ENCODE results near the gene DUS1L.
A peak's percentile ranks its signal among the peaks of the same experiment; 100 is the strongest.

The DUS1L gene

DNA sequence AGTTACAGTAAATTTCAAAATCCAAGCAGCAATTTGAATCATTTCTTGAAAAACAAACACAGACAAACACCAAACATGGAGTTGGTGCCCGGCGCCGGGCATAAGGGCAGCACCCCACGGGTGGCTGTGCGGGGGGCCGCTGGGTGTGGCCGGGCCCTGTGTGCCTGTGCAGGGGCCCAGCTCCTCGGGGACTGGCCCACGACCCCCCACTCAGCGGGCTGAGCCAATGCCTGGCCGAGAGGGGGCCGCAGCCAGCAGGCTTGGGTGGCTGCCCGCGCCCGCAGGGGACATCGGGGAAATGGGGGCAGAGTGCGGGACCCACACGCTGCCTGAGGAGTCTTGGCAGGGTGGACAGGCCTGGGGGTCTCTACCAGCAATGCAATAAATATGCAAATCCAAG lies 12.8 kb upstream of the DUS1L start:
- peaks cover 53% of the 10 kb centered on the region for H3K36me3 ChIP-seq (ENCODE audit: low read depth)
- DNase-seq (ENCODE audit: low spot score) (no peak), ATAC-seq (ENCODE audit: low read depth) (no peak)
- H3K27ac ChIP-seq (ENCODE audit: poor library complexity, severe bottlenecking), result no peak overlapping the region
- H3K9me3 ChIP-seq (ENCODE audit: severe bottlenecking), result no peaks in the 10 kb centered on the region
- TF ChIP-seq, protein P1, sequence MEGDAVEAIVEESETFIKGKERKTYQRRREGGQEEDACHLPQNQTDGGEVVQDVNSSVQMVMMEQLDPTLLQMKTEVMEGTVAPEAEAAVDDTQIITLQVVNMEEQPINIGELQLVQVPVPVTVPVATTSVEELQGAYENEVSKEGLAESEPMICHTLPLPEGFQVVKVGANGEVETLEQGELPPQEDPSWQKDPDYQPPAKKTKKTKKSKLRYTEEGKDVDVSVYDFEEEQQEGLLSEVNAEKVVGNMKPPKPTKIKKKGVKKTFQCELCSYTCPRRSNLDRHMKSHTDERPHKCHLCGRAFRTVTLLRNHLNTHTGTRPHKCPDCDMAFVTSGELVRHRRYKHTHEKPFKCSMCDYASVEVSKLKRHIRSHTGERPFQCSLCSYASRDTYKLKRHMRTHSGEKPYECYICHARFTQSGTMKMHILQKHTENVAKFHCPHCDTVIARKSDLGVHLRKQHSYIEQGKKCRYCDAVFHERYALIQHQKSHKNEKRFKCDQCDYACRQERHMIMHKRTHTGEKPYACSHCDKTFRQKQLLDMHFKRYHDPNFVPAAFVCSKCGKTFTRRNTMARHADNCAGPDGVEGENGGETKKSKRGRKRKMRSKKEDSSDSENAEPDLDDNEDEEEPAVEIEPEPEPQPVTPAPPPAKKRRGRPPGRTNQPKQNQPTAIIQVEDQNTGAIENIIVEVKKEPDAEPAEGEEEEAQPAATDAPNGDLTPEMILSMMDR (IDR thresholded peaks at IDR 0.05; ENCODE audit: poor library complexity, severe bottlenecking), result no peak
- no peaks in the 10 kb centered on the region for H3K27me3 ChIP-seq (ENCODE audit: insufficient read depth, poor library complexity, severe bottlenecking)
- peaks cover 4% of the 10 kb centered on the region for H3K4me1 ChIP-seq (ENCODE audit: insufficient read depth, poor library complexity, severe bottlenecking)
- H3K4me3 ChIP-seq (ENCODE audit: severe bottlenecking), result no peak overlapping the region

DNA sequence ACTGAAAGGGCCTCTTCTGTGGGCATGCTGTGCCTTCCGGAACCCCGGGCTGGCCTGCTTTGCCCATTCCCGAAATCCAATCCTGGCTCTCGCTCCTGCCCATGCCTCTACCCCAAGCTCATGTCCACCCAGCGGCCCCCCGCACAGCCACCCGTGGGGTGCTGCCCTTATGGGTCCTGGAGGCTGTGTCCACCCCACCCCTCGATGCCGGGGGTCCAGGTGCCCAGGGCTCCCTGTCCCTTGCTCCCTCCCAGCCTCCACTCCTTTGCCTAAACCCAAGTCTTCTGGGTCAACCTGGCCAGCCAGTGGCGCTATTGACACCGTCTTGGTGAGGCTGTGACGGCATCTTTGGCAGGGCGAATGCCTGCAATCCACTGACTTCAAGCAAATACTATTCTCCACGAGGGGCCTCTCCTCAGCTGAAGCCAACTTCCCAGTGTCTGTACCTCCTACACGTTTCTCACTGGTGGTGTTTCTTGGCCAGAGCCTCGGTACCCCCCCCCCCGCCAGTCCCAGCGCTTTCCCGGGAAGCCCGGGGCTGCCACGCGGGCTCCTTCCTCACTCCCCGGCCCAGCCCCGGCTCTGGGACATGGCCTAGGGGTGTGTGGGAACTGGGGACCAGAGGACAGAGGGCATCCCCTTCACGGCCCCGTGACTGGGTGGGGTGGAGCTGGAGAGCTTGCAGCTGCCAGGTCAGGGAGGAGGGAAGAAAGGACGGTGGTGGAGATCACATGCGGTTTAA lies 12.2 kb upstream of the DUS1L start:
- H3K27ac ChIP-seq (ENCODE audit: poor library complexity, severe bottlenecking), result no peak overlapping the region
- TF ChIP-seq, protein P1 (IDR thresholded peaks at IDR 0.05; ENCODE audit: poor library complexity, severe bottlenecking), result no peak

DNA sequence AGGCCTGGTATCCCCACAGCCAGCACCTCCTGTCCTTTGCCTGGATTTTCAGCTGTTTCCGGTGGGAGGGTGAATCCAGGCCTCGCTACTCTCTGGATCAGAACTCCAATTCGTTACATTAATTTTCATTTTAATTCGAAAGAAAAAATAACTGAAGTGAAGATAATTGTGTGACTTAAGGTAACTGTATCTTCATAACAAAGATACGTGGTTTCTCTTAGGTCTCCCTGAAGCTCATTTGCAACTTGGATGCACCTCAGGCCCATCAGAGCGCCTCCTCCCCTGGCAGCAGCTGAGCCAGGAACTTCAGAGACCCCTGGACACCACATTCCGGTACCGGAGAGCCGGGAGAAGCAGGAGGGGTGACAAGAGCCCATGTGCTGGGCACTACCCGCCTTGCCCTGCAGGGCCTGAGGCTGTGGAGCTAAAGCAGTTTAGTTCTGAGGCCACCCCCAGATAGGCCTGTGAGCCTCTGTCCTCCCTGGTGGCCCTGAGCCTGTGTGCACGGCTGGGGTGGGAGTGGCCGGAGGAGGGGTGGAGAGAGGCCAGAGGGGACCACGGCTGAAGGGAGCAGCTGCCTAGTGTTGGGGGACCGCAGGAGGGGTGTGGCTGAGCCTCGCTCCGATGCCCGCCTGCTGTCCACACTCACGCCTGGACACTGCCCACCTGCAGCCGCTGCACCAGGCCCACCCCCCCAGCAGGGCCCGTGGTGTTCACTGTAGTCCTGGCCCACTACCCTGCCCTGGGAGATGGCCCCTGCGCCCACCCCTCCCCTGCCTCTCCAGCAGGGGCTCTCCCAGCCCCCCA lies 11.4 kb upstream of the DUS1L start:
- no peaks in the 10 kb centered on the region for H3K9me3 ChIP-seq (ENCODE audit: severe bottlenecking)
- TF ChIP-seq, protein P1 (IDR thresholded peaks at IDR 0.05; ENCODE audit: poor library complexity, severe bottlenecking), result no peak
- H3K4me3 ChIP-seq (ENCODE audit: severe bottlenecking), result no peak overlapping the region
- no peaks in the 10 kb centered on the region for H3K27me3 ChIP-seq (ENCODE audit: insufficient read depth, poor library complexity, severe bottlenecking)
- ATAC-seq (ENCODE audit: low read depth) (peak; percentile 23), DNase-seq (ENCODE audit: low spot score) (no peak)
- H3K4me1 ChIP-seq (ENCODE audit: insufficient read depth, poor library complexity, severe bottlenecking), result peaks cover 4% of the 10 kb centered on the region
- peaks cover 39% of the 10 kb centered on the region for H3K36me3 ChIP-seq (ENCODE audit: low read depth)
- no peak overlapping the region for H3K27ac ChIP-seq (ENCODE audit: poor library complexity, severe bottlenecking)

More for the DNA sequence above, 12.2 kb upstream of the DUS1L start:
- peak; percentile 0; the same call in 2 of the 3 replicates for ATAC-seq (ENCODE audit: low read depth)
- Histone ChIP-seq H3K36me3 (ENCODE audit: low read depth) (peaks cover 47% of the 10 kb centered on the region), H3K4me1 (ENCODE audit: insufficient read depth, poor library complexity, severe bottlenecking) (peaks cover 4% of the 10 kb centered on the region), H3K9me3 (ENCODE audit: severe bottlenecking) (no peaks in the 10 kb centered on the region), H3K4me3 (ENCODE audit: severe bottlenecking) (no peak overlapping the region), H3K27me3 (ENCODE audit: insufficient read depth, poor library complexity, severe bottlenecking) (no peaks in the 10 kb centered on the region)
- no peak for DNase-seq (ENCODE audit: low spot score)

DNA sequence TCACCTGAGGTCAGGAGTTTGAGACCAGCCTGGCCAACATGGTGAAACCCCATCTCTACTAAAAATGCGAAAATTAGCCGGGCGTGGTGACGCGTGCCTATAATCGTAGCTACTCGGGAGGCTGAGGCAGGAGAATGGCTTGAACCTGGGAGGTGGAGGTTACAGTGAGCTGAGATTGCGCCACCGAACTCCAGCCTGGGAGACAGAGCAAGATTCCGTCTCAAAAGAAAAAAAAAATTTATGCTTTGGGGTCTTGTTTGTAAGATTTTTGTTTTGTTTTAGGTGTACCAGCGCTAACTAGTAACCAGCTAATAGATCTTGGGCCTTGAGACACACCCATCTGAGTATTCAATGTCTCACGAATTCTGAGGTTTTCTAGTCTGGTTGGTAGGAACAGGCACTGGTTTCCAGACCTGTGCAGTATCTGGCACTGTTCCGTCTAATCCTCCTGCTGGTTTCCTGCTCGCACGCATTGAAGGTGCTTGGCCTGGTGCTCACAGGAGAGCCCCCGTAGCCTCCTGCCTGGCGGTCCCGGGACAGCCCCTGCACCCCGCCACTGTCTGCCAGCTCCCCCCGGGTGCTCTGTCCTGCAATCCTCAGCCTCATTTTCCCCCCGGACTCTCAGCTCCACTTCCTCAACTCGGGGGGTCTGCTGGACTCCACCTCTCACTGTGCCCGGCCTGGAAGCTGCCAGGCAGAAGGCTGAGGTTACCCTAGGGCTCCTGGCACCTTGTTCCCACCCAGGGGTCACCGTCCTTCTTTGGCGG lies 10.6 kb upstream of the DUS1L start:
- no peaks in the 10 kb centered on the region for H3K9me3 ChIP-seq (ENCODE audit: severe bottlenecking)
- ATAC-seq (ENCODE audit: low read depth), result peak; percentile 33
- TF ChIP-seq, protein P1 (IDR thresholded peaks at IDR 0.05; ENCODE audit: poor library complexity, severe bottlenecking), result no peak

More for the DNA sequence above, 10.6 kb upstream of the DUS1L start:
- Histone ChIP-seq H3K4me1 (ENCODE audit: insufficient read depth, poor library complexity, severe bottlenecking) (peaks cover 4% of the 10 kb centered on the region), H3K36me3 (ENCODE audit: low read depth) (peaks cover 32% of the 10 kb centered on the region), H3K4me3 (ENCODE audit: severe bottlenecking) (no peak overlapping the region), H3K27ac (ENCODE audit: poor library complexity, severe bottlenecking) (no peak overlapping the region), H3K27me3 (ENCODE audit: insufficient read depth, poor library complexity, severe bottlenecking) (no peaks in the 10 kb centered on the region)
- DNase-seq (ENCODE audit: low spot score), result no peak
